ENCODE measurements around the gene AOC2. TPM values are rescaled to one million over a fixed set of nuclear protein-coding genes. Genes with fewer than 3 reads are reported as not detected.
"Not testable (repeated sequence)": the region's sequence is repeated elsewhere in the genome, so short reads cannot be mapped to it uniquely, and the experiment has no call there.

AOC2 gene
- total and polyA plus RNA-seq, 8 donors: 1.7 to 3.1 (median 2.6) TPM

DNA sequence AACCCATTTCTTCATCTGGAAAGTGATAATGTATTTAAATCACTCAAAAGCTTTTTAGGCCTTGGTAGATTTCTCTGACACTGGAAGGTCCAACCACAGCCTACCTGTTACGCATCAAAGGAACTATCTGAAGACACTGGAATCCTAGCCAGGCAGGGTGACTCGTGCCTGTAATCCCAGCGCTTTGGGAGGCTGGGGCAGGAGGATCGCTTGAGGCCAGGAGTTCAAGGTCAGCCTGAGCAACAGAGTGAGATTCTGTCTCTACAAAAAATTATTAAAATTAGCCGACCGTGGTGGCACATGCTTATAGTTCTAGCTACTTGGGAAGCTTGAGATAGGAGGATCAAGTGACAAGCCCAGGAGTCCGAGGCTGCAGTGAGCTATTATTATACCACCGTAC is 37.8 kb downstream of the AOC2 start:
- TF ChIP-seq, protein P1, sequence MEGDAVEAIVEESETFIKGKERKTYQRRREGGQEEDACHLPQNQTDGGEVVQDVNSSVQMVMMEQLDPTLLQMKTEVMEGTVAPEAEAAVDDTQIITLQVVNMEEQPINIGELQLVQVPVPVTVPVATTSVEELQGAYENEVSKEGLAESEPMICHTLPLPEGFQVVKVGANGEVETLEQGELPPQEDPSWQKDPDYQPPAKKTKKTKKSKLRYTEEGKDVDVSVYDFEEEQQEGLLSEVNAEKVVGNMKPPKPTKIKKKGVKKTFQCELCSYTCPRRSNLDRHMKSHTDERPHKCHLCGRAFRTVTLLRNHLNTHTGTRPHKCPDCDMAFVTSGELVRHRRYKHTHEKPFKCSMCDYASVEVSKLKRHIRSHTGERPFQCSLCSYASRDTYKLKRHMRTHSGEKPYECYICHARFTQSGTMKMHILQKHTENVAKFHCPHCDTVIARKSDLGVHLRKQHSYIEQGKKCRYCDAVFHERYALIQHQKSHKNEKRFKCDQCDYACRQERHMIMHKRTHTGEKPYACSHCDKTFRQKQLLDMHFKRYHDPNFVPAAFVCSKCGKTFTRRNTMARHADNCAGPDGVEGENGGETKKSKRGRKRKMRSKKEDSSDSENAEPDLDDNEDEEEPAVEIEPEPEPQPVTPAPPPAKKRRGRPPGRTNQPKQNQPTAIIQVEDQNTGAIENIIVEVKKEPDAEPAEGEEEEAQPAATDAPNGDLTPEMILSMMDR (IDR thresholded peaks at IDR 0.05): no peak
- ATAC-seq: no peak

GRCh38 chr17:42883802-42884558 is 39.6 kb downstream of the AOC2 start:
- peak; percentile 58 for ATAC-seq
- H3K4me1 ChIP-seq: peaks cover 0 to 31% of the 10 kb centered on the region in 2 donors
- H3K9me3 ChIP-seq: no peaks in the 10 kb centered on the region
- H3K27ac ChIP-seq: no peak overlapping the region
- intact Hi-C loops (cut with DNase I): no loop called here
- no peaks in the 10 kb centered on the region for H3K27me3 ChIP-seq
- H3K4me3 ChIP-seq: no peak overlapping the region
- TF ChIP-seq, protein P1 (IDR thresholded peaks at IDR 0.05): no peak
- no peaks in the 10 kb centered on the region for H3K36me3 ChIP-seq
- DNase-seq: peak in 1 of 4 donors; percentile 76

More for the DNA sequence above, 37.8 kb downstream of the AOC2 start:
- intact Hi-C loops (cut with DNase I): no loop called here
- Histone ChIP-seq H3K9me3 (no peaks in the 10 kb centered on the region), H3K27me3 (no peaks in the 10 kb centered on the region), H3K4me1 (peaks cover 0 to 20% of the 10 kb centered on the region in 2 donors), H3K27ac (no peak overlapping the region), H3K36me3 (no peaks in the 10 kb centered on the region), H3K4me3 (no peak overlapping the region)
- no peak for DNase-seq

DNA sequence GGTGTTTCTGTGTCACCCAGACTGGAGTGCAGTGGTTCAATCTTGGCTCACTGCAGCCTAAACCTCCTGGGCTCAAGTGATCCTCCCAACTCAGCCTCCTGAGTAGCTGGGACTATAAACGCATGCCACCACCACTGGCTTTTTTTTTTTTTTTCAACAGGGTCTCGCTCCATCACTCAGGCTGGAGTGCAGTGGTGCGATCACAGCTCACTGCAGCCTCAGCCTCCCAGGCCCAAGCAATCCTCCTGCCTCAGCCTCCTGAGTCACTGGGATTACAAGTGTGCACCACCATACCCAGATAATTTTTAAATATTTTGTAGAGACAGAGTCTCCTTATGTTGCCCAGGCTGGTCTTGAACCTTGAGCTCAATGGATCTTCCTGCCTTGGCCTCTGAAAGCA is 41.4 kb downstream of the AOC2 start:
- ATAC-seq; intact Hi-C loops (cut with DNase I); H3K36me3 ChIP-seq; H3K9me3 ChIP-seq; H3K27me3 ChIP-seq; H3K4me3 ChIP-seq; DNase-seq: not testable (repeated sequence)
- Histone ChIP-seq H3K4me1 (peaks cover 0 to 33% of the 10 kb centered on the region in 2 donors), H3K27ac (peak overlapping the region in 1 of 2 donors; percentile 75)

DNA sequence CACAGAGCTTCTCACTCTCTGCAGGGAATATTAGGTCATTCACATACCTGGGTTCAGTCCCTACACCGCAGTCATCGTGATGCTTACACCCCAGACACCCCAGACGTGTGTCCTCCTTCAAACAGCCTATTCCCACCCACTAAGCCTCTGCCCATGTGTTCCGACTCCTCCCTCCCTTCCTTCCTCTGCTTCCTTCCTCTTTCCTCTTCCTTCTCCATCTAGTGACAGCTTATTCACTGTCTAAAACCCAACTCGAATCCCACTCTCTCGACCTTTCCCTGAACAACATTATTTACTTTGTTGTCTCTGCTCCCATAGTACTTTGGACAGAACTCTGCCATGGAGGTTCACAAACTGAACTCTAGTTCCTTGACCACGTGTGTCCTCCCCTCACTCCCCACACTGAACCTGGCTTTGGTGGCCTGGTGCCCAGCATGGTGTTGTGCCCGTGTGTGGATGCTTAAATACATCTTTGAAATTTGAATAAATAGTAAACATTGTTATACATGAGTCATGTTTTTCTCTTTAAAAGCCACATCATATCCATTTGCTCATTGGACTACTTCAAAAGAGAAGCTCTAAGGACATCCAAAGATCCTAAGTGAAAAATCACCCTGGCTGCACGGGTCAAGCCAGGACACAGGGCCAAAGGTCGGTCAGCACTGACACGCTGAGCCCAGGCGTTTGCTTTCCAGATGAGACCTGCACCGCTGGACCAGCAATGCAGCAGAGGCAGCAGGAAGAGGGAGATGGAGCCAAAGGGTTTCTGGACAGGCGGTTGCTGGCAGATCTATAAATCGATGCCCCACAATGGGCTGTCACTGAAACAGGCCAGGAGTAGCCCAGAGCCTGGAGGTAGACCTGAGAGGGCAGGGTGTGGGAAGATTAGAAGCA is 42.1 kb downstream of the AOC2 start:
- DNase-seq: no peak
- Histone ChIP-seq H3K4me3 (no peak overlapping the region), H3K4me1 (peaks cover 4 to 40% of the 10 kb centered on the region in 2 donors), H3K27me3 (no peaks in the 10 kb centered on the region), H3K9me3 (no peaks in the 10 kb centered on the region), H3K27ac (peak overlapping the region in 1 of 2 donors; percentile 75), H3K36me3 (no peaks in the 10 kb centered on the region)
- intact Hi-C loops (cut with DNase I): no loop called here
- TF ChIP-seq, protein P1 (IDR thresholded peaks at IDR 0.05): no peak
- ATAC-seq: peak; percentile 22

DNA sequence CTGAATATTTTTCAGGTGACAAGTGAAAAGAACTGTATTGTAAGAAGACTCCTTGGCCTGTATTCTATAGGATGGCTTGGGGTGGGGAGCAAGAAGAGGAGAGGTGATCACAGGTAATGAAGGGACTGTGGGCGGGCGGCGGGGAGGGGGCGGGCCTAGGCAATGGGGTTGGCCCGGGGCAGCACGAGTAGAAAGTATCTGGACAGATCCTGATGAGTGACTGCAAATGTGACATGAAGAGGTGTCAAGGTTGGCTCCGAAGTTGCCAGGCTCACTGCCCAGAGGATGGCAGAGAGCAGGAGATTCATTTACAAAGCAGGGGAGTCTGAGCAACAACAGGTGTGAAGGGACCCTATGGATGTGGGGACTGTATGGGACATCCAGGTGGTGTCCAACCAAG is 45.4 kb downstream of the AOC2 start:
- Histone ChIP-seq H3K36me3 (no peaks in the 10 kb centered on the region), H3K27me3 (no peaks in the 10 kb centered on the region), H3K4me3 (no peak overlapping the region), H3K4me1 (peaks cover 21 to 73% of the 10 kb centered on the region in 2 donors), H3K9me3 (no peaks in the 10 kb centered on the region), H3K27ac (no peak overlapping the region)
- intact Hi-C loops (cut with DNase I): no loop called here
- no peak for ATAC-seq
- no peak for DNase-seq
- TF ChIP-seq, protein P1 (IDR thresholded peaks at IDR 0.05): no peak
